H1 (cell line): ENCODE measurements around the gene POLR1G. TPM values are rescaled to one million over a fixed set of nuclear protein-coding genes. Genes with fewer than 3 reads are reported as not detected.

Experiments
- ASH2L ChIP-seq: fragments of 200-600, 300-600 bp; sonication (generic); IDR thresholded peaks from one replicate; pipeline ENCODE4 v1.7.1; 2017; ENCODE audit warnings: low read length
- ATF3 ChIP-seq: IDR thresholded peaks from 2 replicates; pipeline ENCODE4 v1.6.1; 2011; ENCODE audit warnings: low read depth, mild to moderate bottlenecking, low read length; ENCODE audit not compliant: insufficient read depth
- BACH1 ChIP-seq: IDR thresholded peaks from 2 replicates; pipeline ENCODE4 v1.6.1; 2012; ENCODE audit warnings: low read length, improper control_type of control experiment
- CHD2 ChIP-seq: IDR thresholded peaks from 2 replicates; pipeline ENCODE4 v1.6.1; 2012; ENCODE audit warnings: low read length, improper control_type of control experiment
- CREB1 ChIP-seq: IDR thresholded peaks from 2 replicates; pipeline ENCODE4 v1.6.1; 2012; ENCODE audit warnings: inconsistent platforms
- EGR1 ChIP-seq: IDR thresholded peaks from 2 replicates; pipeline ENCODE4 v1.6.1; 2011; ENCODE audit warnings: low read depth, low read length, borderline replicate concordance
- GABPA ChIP-seq: IDR thresholded peaks from 2 replicates; pipeline ENCODE4 v1.6.1; 2011; ENCODE audit warnings: mild to moderate bottlenecking, low read length, moderate library complexity, borderline replicate concordance; ENCODE audit not compliant: insufficient read depth
- HDAC2 ChIP-seq, 2 experiments: fragments of 300-600 bp in 1 of 2; sonication (generic) in 1 of 2; IDR thresholded peaks; 2 replicates each; pipeline ENCODE4 v1.6.1; 2011 to 2012; ENCODE audit warnings: low read depth in 2 of 2, low read length in 2 of 2, mild to moderate bottlenecking in 2 of 2, moderate library complexity in 2 of 2, borderline replicate concordance in 1 of 2, inconsistent platforms in 1 of 2
- KDM4A ChIP-seq: IDR thresholded peaks from one replicate; pipeline ENCODE4 v1.7.1; 2012; ENCODE audit warnings: low read depth, mild to moderate bottlenecking, moderate library complexity, low read length, inconsistent platforms; ENCODE audit not compliant: severe bottlenecking
- MAFK ChIP-seq: IDR thresholded peaks from 2 replicates; pipeline ENCODE4 v1.6.1; 2012; ENCODE audit warnings: low read depth, mild to moderate bottlenecking, improper control_type of control experiment, low read length
- MAX ChIP-seq: IDR thresholded peaks from 2 replicates; pipeline ENCODE4 v1.6.1; 2012; ENCODE audit warnings: inconsistent platforms
- PHF8 ChIP-seq: fragments of 200-600 bp; sonication (generic); conservative IDR thresholded peaks from 2 replicates; pipeline ENCODE4 v1.7.1; 2012; ENCODE audit warnings: low read depth, mild to moderate bottlenecking, inconsistent platforms, low read length, moderate library complexity
- SIN3A ChIP-seq, 2 experiments: IDR thresholded peaks in 1 of 2; conservative IDR thresholded peaks in 1 of 2; 2 replicates each; pipeline ENCODE4 v1.6.1; 2011 to 2012; ENCODE audit warnings: low read length in 2 of 2, improper control_type of control experiment in 1 of 2, low read depth in 1 of 2, mild to moderate bottlenecking in 1 of 2
- SP1 ChIP-seq: IDR thresholded peaks from 2 replicates; pipeline ENCODE4 v1.6.1; 2011; ENCODE audit warnings: low read depth, low read length
- SP2 ChIP-seq: IDR thresholded peaks from 2 replicates; pipeline ENCODE4 v1.6.1; 2012; ENCODE audit warnings: mild to moderate bottlenecking, low read length, inconsistent platforms
- SP4 ChIP-seq: IDR thresholded peaks from 2 replicates; pipeline ENCODE4 v1.6.1; 2012; ENCODE audit warnings: low read length, inconsistent platforms
- SRF ChIP-seq: IDR thresholded peaks from 2 replicates; pipeline ENCODE4 v1.6.1; 2011; ENCODE audit warnings: mild to moderate bottlenecking, low read depth, low read length, moderate library complexity
- TAF1 ChIP-seq: IDR thresholded peaks from 2 replicates; pipeline ENCODE4 v1.6.1; 2011; ENCODE audit warnings: mild to moderate bottlenecking, low read depth, low read length
- TBP ChIP-seq: IDR thresholded peaks from 2 replicates; pipeline ENCODE4 v1.6.1; 2011; ENCODE audit warnings: low read depth, low read length, improper control_type of control experiment
- TCF12 ChIP-seq: IDR thresholded peaks from 2 replicates; pipeline ENCODE4 v1.6.1; 2011; ENCODE audit warnings: low read depth, mild to moderate bottlenecking, low read length
- YY1 ChIP-seq: IDR thresholded peaks from 2 replicates; pipeline ENCODE4 v1.6.1; 2011; ENCODE audit warnings: low read depth, mild to moderate bottlenecking, low read length
- polyA plus RNA-seq, 7 experiments: library from polyadenylated mRNA; depleted of rRNA in 3 of 7; stranded (reverse) in 5 of 7; unstranded in 2 of 7; fragments of >200 nt in 5 of 7; fragments of 200-250 nt in 2 of 7; gene quantifications; 1 replicate in 5 of 7; 2 replicates in 1 of 7; 4 replicates in 1 of 7; pipeline versions ENCODE4 v1.2.1 to v1.2.3, GENCODE V29; 2011 to 2013; ENCODE audit warnings: missing spikeins in 2 of 7, mixed read lengths in 2 of 7
- total RNA-seq: library from RNA; stranded (reverse); fragmentation: NEBNext Ultra II Directional; extraction: Animal tissue kit (Norgen Biotek cat#: 25700); gene quantifications from 2 replicates; pipeline ENCODE4 v1.2.1, GENCODE V29; 2021

Gene POLR1G
- total and polyA plus RNA-seq, 2 of the 8 experiments (the other 6 are each of a cell fraction or from before 2014, with no cell fraction given), result 16.8 to 34.8 TPM

- TF ChIP-seq ASH2L, result no peak
- TF ChIP-seq BACH1, result no peak; the same call in 1 of the 2 replicates
- TF ChIP-seq PHF8, result peak; percentile 93
- no peak for TF ChIP-seq MAFK
- peak; percentile 95 for TF ChIP-seq SP2
- no peak; a peak in 1 of 4 replicates for TF ChIP-seq SIN3A (conservative IDR thresholded peaks at IDR 0.05 in 1 of 2, IDR thresholded peaks at IDR 0.05 in 1 of 2; ENCODE audit: low read depth in 1 of 2, low read length in 2 of 2)
- peak; percentile 91 for TF ChIP-seq TBP
- peak; percentile 50; the same call in 1 of the 2 replicates for TF ChIP-seq EGR1
- peak; percentile 95 for TF ChIP-seq SP4
- peak; percentile 44 for TF ChIP-seq CREB1
- no peak for TF ChIP-seq ATF3
- TF ChIP-seq CHD2, result peak; percentile 73
- 0 out of 4 replicates have a peak, but pooled peaks of 1 of the 2 experiments have one; percentile 59 for TF ChIP-seq HDAC2 (IDR thresholded peaks at IDR 0.05; ENCODE audit: borderline replicate concordance in 1 of 2, low read depth in 2 of 2, low read length in 2 of 2)
- peak; percentile 94 for TF ChIP-seq TAF1
- peak; percentile 81; the same call in 1 of the 2 replicates for TF ChIP-seq GABPA
- peak; percentile 22 for TF ChIP-seq KDM4A
- TF ChIP-seq YY1, result 0 out of 2 replicates have a peak, but pooled peaks have one; percentile 12
- TF ChIP-seq SP1, result peak; percentile 84
- TF ChIP-seq SRF, result no peak
- TF ChIP-seq MAX, result peak; percentile 95
- peak; percentile 91 for TF ChIP-seq TCF12
Observed at GRCh38 chr19:45423589-45424190, 17.2 kb downstream of the POLR1G start, which contains the start of gene ERCC1 (continued).
